GM10266 (cell line): Measurements from ENCODE around the gene SLIT1.

ENCODE experiments used
- DNase-seq: peaks from one replicate; pipeline ENCODE4 v3.0.0; 2012; ENCODE audit errors: extremely low spot score
- TF ChIP-seq, protein P1 (sequence below): IDR thresholded peaks from 2 replicates; pipeline ENCODE4 v1.5.1; 2012; ENCODE audit warnings: mild to moderate bottlenecking, low read depth; ENCODE audit not compliant: control insufficient read depth, insufficient read depth; ENCODE audit errors: missing control alignments

The SLIT1 gene

DNA sequence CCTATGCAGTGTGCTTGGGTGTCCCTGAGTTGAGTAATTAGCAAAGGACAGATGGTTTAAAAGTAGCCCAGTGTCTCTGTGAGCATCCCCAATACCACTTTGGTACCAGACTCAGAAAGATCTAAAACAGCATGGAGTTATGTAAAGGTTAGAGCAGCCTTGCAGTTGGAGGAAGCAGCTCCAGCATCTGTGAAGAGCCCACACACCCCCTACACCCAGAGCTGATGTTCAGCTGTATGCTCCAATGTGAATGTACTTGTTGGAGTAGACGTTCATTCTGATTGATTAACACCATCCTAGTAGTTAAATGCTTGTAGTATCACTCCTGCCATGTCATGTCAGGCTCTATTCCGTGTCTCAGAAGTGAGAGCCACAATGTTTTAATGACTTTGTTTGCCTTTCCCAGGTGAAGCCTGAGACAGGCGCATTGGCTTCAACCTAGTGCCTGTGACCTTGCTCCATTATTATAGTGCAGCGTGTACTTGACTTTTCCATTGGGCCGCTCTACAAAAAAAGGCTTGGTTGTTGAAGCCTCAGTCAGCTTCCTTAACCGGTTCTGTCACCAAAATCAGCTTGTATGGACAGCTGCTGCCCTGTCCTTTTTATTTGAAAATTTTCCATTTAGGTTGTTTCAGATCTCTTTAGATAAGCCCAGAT, 199.4 kb downstream of the SLIT1 start:
- TF ChIP-seq, protein P1, sequence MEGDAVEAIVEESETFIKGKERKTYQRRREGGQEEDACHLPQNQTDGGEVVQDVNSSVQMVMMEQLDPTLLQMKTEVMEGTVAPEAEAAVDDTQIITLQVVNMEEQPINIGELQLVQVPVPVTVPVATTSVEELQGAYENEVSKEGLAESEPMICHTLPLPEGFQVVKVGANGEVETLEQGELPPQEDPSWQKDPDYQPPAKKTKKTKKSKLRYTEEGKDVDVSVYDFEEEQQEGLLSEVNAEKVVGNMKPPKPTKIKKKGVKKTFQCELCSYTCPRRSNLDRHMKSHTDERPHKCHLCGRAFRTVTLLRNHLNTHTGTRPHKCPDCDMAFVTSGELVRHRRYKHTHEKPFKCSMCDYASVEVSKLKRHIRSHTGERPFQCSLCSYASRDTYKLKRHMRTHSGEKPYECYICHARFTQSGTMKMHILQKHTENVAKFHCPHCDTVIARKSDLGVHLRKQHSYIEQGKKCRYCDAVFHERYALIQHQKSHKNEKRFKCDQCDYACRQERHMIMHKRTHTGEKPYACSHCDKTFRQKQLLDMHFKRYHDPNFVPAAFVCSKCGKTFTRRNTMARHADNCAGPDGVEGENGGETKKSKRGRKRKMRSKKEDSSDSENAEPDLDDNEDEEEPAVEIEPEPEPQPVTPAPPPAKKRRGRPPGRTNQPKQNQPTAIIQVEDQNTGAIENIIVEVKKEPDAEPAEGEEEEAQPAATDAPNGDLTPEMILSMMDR = no peak
- no peak for DNase-seq

DNA sequence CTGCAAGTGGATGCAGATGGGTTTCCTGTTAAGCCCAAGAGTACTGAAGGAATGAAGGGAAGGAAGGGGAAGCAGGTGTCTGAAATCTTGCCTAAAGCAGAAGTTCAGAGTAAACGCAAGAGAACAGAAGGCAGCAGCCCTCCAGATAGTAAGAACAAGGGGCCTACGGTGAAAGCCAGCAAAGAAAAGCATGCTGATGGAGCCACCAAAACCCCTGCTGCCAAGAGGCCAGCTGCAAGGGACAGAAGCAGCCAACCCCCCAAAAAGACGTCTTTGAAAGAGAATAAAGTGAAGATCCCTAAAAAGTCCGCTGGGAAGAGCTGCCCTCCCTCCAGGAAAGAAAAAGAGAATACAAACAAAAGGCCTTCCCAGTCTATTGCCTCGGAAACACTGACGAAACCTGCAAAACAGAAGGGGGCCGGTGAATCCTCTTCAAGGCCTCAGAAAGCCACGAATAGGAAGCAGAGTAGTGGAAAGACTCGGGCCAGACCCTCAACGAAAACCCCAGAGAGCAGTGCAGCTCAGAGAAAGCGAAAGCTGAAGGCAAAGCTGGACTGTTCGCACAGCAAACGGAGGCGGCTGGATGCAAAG, 201.1 kb downstream of the SLIT1 start:
- DNase-seq = peak; percentile 60
- TF ChIP-seq, protein P1 = no peak

DNA sequence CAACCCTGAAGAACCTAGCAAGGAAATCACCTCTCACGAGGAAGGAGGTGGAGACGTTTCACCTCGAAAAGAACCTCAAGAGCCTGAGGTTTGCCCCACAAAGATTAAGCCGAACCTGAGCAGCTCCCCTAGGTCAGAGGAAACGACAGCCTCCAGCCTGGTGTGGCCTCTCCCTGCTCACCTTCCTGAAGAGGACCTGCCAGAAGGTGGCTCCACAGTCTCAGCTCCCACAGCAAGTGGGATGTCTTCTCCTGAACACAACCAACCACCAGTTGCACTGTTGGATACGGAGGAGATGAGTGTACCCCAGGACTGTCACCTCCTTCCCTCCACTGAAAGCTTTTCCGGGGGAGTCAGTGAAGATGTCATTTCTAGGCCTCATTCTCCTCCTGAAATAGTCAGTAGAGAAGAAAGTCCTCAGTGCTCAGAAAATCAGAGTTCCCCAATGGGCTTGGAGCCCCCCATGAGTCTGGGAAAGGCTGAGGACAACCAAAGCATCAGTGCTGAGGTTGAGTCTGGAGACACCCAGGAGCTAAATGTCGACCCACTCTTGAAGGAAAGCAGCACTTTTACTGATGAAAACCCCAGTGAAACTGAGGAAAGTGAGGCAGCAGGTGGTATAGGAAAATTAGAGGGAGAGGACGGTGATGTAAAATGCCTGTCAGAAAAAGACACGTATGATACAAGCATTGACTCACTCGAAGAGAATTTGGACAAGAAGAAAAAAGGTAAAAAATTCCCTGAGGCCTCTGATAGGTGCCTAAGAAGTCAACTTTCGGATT, 203.4 kb downstream of the SLIT1 start:
- TF ChIP-seq, protein P1 = peak; percentile 15
- DNase-seq = no peak

DNA sequence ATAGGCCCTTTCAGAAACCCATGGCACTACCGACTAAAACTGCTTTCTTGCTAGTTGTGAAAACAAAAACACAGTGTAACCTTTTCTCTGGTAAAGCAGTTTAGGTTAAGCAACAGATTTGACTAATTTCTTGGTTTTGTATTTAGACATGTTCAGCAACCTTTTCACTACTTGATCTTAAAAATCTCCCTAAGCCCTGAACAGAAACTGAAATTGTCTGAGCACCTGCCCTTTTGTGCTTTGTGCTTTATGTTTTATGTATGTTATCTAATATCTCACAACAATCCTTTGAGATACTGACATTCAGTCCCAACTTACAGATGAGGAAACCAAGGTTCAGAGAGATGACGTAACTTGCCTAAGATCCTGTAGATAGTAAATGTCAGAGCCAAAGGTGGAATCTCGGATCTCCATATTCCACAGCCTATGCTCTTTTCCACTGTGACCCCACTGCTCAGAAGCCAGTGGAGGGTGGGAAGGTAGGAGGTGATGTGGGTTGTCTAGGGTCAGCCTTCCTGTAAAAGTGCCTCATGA, 207.1 kb downstream of the SLIT1 start:
- TF ChIP-seq, protein P1 = no peak
- peak; percentile 62 for DNase-seq

DNA sequence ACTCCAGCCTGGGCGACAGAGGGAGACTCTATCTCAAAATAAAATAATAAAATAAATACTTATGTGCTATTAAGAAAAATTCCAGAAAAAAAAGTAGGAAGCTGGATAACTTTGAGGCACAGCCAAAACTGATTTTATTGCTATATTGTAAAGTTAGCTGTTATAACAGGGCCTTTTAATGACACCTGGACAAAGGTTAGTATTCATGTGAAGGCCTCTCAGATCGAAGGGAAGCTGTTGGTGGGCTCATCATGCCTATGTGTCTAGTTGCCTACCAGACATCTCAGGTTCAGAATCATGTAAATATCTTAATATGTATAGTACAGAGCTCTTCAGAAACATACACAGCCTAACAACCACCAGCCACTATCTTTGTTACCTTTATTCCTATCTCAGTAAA, 210.6 kb downstream of the SLIT1 start:
- no peak for DNase-seq
- TF ChIP-seq, protein P1 = no peak

DNA sequence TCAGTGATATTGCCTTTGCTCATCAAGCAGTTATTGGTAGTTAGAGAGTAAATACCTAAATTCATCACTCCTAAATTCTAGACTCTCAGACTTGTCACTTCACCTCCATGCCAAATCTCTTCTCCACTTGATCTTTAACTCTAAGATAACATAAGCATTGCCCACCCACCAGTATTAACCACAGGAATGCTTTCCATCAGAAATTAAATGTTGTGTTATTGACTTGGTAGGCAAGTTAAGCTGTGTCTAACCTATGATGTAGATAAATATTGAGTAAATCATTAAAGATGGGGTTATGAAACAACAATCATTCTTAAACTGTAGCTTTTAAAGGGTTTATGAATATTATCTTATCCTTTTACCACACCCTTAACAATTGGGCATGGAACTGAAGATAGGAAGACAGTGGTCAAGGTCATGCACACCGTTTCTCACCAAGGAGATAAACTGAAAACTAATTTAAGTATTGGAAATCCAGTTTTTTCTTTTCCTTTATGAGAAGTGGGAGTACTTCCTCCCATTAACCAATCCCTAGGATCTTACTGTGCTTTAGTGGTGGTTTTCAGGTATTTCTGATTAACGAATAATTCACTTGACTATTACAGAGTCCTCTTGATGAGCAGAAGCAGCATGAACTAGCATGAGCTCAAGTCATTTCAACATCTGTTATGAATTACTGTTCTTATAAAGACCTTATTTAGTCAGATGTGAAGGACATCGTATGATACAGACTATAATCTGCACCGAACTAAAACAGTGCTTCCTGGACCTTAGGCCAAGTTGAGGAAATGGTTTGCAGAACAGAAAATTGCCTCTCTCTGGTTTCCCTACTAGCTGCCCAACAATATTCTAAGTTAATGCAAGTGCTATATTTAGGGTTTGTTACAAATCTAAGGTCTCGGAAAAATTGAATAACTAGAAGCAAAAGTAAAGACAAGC, 211.7 kb downstream of the SLIT1 start:
- DNase-seq = no peak
- TF ChIP-seq, protein P1 = no peak
